DOHH2 (cell line): ENCODE measurements around the gene TBCD.

Source experiments
- H3F3A ChIP-seq: fragments of 200-600 bp; sonication (generic), shearing (Covaris generic); 2 replicates; pipeline ENCODE4 v1.6.0; 2016; ENCODE audit warnings: antibody characterized with exemption, mild to moderate bottlenecking; ENCODE audit not compliant: control insufficient read depth, insufficient read depth
- H3K27ac ChIP-seq: fragments of 200-600 bp; sonication (generic); 2 replicates; pipeline ENCODE4 v1.5.1; 2014; ENCODE audit warnings: low read depth, mild to moderate bottlenecking, low read length, moderate library complexity
- H3K27me3 ChIP-seq: fragments of 200-600 bp; sonication (generic); 2 replicates; pipeline ENCODE4 v1.6.1; 2014; ENCODE audit warnings: mild to moderate bottlenecking, low read length, mixed read lengths; ENCODE audit not compliant: control insufficient read depth
- H3K36me3 ChIP-seq: fragments of 200-600 bp; sonication (generic); 2 replicates; pipeline ENCODE4 v1.6.1; 2014; ENCODE audit warnings: mild to moderate bottlenecking, low read length, moderate library complexity, mixed read lengths; ENCODE audit not compliant: control insufficient read depth
- H3K4me1 ChIP-seq: fragments of 200-600 bp; sonication (generic); 2 replicates; pipeline ENCODE4 v1.6.1; 2014; ENCODE audit warnings: mild to moderate bottlenecking, low read length, mixed read lengths; ENCODE audit not compliant: control insufficient read depth
- H3K4me2 ChIP-seq: fragments of 200-600 bp; sonication (generic); 2 replicates; pipeline ENCODE4 v1.6.0; 2014; ENCODE audit warnings: mild to moderate bottlenecking, low read length, moderate library complexity
- H3K4me3 ChIP-seq: fragments of 200-600 bp; sonication (generic); 2 replicates; pipeline ENCODE4 v1.5.1; 2014; ENCODE audit warnings: mild to moderate bottlenecking, low read length, mixed read lengths
- H3K79me2 ChIP-seq: fragments of 200-600 bp; sonication (generic); 2 replicates; pipeline ENCODE4 v1.6.1; 2014; ENCODE audit warnings: mild to moderate bottlenecking, low read length, mixed read lengths; ENCODE audit not compliant: control insufficient read depth
- H3K9me2 ChIP-seq: fragments of 200-600 bp; sonication (generic); replicated peaks from 2 replicates; pipeline ENCODE4 v1.6.1; 2014; ENCODE audit warnings: mild to moderate bottlenecking, low read length, mixed read lengths; ENCODE audit not compliant: control insufficient read depth
- H3K9me3 ChIP-seq: fragments of 200-600 bp; sonication (generic); 2 replicates; pipeline ENCODE4 v1.6.1; 2014; ENCODE audit warnings: antibody characterized with exemption, low read length, mixed read lengths; ENCODE audit not compliant: control insufficient read depth, insufficient read depth
- H4K20me1 ChIP-seq: fragments of 200-600 bp; sonication (generic); 2 replicates; pipeline ENCODE4 v1.6.0; 2014; ENCODE audit warnings: low read depth, mild to moderate bottlenecking, antibody characterized with exemption, low read length, moderate library complexity; ENCODE audit not compliant: control insufficient read depth, insufficient read depth
- EZH2phosphoT487 ChIP-seq: fragments of 200-600 bp; sonication (generic); IDR thresholded peaks from 2 replicates; pipeline ENCODE4 v1.6.1; 2017; ENCODE audit warnings: borderline replicate concordance, mild to moderate bottlenecking, antibody characterized with exemption, low read length, moderate library complexity, mixed read lengths
- TF ChIP-seq, protein P1 (sequence below): fragments of 200-600 bp; sonication (generic); IDR thresholded peaks from one replicate; pipeline ENCODE4 v1.5.1; 2014; ENCODE audit warnings: antibody characterized with exemption, mild to moderate bottlenecking, low read depth, low read length; ENCODE audit not compliant: poor library complexity, severe bottlenecking

Gene TBCD

GRCh38 chr17:82892899-82893565 lies 141.2 kb downstream of the TBCD start:
- no peak overlapping the region for H3K27ac ChIP-seq
- no peaks in the 10 kb centered on the region for H3K9me3 ChIP-seq
- TF ChIP-seq, protein P1, sequence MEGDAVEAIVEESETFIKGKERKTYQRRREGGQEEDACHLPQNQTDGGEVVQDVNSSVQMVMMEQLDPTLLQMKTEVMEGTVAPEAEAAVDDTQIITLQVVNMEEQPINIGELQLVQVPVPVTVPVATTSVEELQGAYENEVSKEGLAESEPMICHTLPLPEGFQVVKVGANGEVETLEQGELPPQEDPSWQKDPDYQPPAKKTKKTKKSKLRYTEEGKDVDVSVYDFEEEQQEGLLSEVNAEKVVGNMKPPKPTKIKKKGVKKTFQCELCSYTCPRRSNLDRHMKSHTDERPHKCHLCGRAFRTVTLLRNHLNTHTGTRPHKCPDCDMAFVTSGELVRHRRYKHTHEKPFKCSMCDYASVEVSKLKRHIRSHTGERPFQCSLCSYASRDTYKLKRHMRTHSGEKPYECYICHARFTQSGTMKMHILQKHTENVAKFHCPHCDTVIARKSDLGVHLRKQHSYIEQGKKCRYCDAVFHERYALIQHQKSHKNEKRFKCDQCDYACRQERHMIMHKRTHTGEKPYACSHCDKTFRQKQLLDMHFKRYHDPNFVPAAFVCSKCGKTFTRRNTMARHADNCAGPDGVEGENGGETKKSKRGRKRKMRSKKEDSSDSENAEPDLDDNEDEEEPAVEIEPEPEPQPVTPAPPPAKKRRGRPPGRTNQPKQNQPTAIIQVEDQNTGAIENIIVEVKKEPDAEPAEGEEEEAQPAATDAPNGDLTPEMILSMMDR: no peak
- peaks cover 12% of the 10 kb centered on the region for H3K4me1 ChIP-seq
- H3K4me2 ChIP-seq: no peak overlapping the region
- H3K79me2 ChIP-seq: no peaks in the 10 kb centered on the region
- H3K4me3 ChIP-seq: no peak overlapping the region
- no peaks in the 10 kb centered on the region for H3K27me3 ChIP-seq
- peaks cover 3% of the 10 kb centered on the region for H3K36me3 ChIP-seq
- no peaks in the 10 kb centered on the region for H3K9me2 ChIP-seq
- no peaks in the 10 kb centered on the region for H3F3A ChIP-seq
- H4K20me1 ChIP-seq: no peaks in the 10 kb centered on the region

GRCh38 chr17:82893779-82894178 lies 141.9 kb downstream of the TBCD start:
- Histone ChIP-seq H3F3A (no peaks in the 10 kb centered on the region), H3K27me3 (no peaks in the 10 kb centered on the region), H3K4me1 (peaks cover 12% of the 10 kb centered on the region), H3K27ac (no peak overlapping the region), H3K4me3 (no peak overlapping the region), H3K36me3 (peaks cover 3% of the 10 kb centered on the region), H3K9me3 (no peaks in the 10 kb centered on the region), H3K79me2 (no peaks in the 10 kb centered on the region), H3K9me2 (no peaks in the 10 kb centered on the region), H4K20me1 (no peaks in the 10 kb centered on the region), H3K4me2 (no peak overlapping the region)
- TF ChIP-seq, protein P1: no peak
- no peak for TF ChIP-seq EZH2phosphoT487

- Histone ChIP-seq H4K20me1 (no peaks in the 10 kb centered on the region), H3K79me2 (no peaks in the 10 kb centered on the region), H3K27me3 (no peaks in the 10 kb centered on the region), H3K4me3 (no peak overlapping the region), H3K4me2 (no peak overlapping the region), H3K4me1 (peaks cover 12% of the 10 kb centered on the region), H3K9me2 (no peaks in the 10 kb centered on the region), H3K27ac (no peak overlapping the region), H3K36me3 (peaks cover 3% of the 10 kb centered on the region), H3F3A (0 out of 2 replicates have a peak, but pooled peaks cover 1% of the 10 kb centered on the region), H3K9me3 (no peaks in the 10 kb centered on the region)
- no peak for TF ChIP-seq EZH2phosphoT487
- TF ChIP-seq, protein P1: no peak
Observed at GRCh38 chr17:82894389-82894788, 142.5 kb downstream of the TBCD start.
